ENCODE data around the gene CAMSAP2. TPM values are rescaled to one million over a fixed set of nuclear protein-coding genes. Genes with fewer than 3 reads are reported as not detected.
"Not testable (repeated sequence)": the region's sequence is repeated elsewhere in the genome, so short reads cannot be mapped to it uniquely, and the experiment has no call there.

CAMSAP2 gene
- total and polyA plus RNA-seq, 8 donors: 2.7 to 10.3 (median 4.4) TPM

GRCh38 chr1:200744143-200744542 is 5.5 kb downstream of the CAMSAP2 start:
- no peaks in the 10 kb centered on the region for H3K9me3 ChIP-seq
- DNase-seq: no peak
- H3K27ac ChIP-seq: no peak overlapping the region
- peaks cover 0 to 28% (median 7%) of the 10 kb centered on the region in 3 donors for H3K4me1 ChIP-seq
- ATAC-seq: no peak
- no peaks in the 10 kb centered on the region for H3K27me3 ChIP-seq
- intact Hi-C loops (cut with DNase I): no loop called here
- no peak for FAIRE-seq
- H3K36me3 ChIP-seq: no peaks in the 10 kb centered on the region
- TF ChIP-seq CTCF (IDR thresholded peaks at IDR 0.05): no peak
- no peak overlapping the region for H3K4me3 ChIP-seq
- whole genome bisulfite sequencing, 2 donors: 88 to 95% methylated on average over 1 of the region's 1 CpG

- no peak for FAIRE-seq
- TF ChIP-seq CTCF (IDR thresholded peaks at IDR 0.05): no peak
- H3K27me3 ChIP-seq: no peaks in the 10 kb centered on the region
- H3K4me1 ChIP-seq: no peaks in the 10 kb centered on the region
- H3K9me3 ChIP-seq: no peaks in the 10 kb centered on the region
- no peak overlapping the region for H3K4me3 ChIP-seq
- no peak for ATAC-seq
- no peak for DNase-seq
- H3K27ac ChIP-seq: no peak overlapping the region
- no peaks in the 10 kb centered on the region for H3K36me3 ChIP-seq
- intact Hi-C loops (cut with DNase I): no loop called here
Measured at GRCh38 chr1:200749090-200749489, 10.4 kb downstream of the CAMSAP2 start.

GRCh38 chr1:200750749-200751148 is 12.1 kb downstream of the CAMSAP2 start:
- ATAC-seq; H3K9me3 ChIP-seq; H3K4me3 ChIP-seq; H3K27ac ChIP-seq; H3K27me3 ChIP-seq; H3K4me1 ChIP-seq; FAIRE-seq; DNase-seq; intact Hi-C loops (cut with DNase I); H3K36me3 ChIP-seq: not testable (repeated sequence)
- 90 to 93% methylated on average over 10 of the region's 10 CpGs for WGBS, 2 donors

- DNase-seq (no peak), FAIRE-seq (no peak), ATAC-seq (no peak)
- Histone ChIP-seq H3K9me3 (no peaks in the 10 kb centered on the region), H3K27ac (no peak overlapping the region), H3K36me3 (no peaks in the 10 kb centered on the region), H3K4me1 (no peaks in the 10 kb centered on the region), H3K27me3 (no peaks in the 10 kb centered on the region), H3K4me3 (no peak overlapping the region)
- 96 to 100% methylated on average over 2 of the region's 2 CpGs for WGBS, 2 donors
- no peak for TF ChIP-seq CTCF (IDR thresholded peaks at IDR 0.05)
- intact Hi-C loops (cut with DNase I): no loop called here
Measured at GRCh38 chr1:200751717-200752116, 13.0 kb downstream of the CAMSAP2 start.

GRCh38 chr1:200753650-200754198 is 15.0 kb downstream of the CAMSAP2 start:
- Histone ChIP-seq H3K4me3 (no peak overlapping the region), H3K36me3 (no peaks in the 10 kb centered on the region), H3K27me3 (no peaks in the 10 kb centered on the region), H3K4me1 (peaks cover 0 to 5% (median 0%) of the 10 kb centered on the region in 3 donors), H3K9me3 (no peaks in the 10 kb centered on the region), H3K27ac (no peak overlapping the region)
- intact Hi-C loops (cut with DNase I): no loop called here
- no peak for TF ChIP-seq CTCF (IDR thresholded peaks at IDR 0.05)
- ATAC-seq: no peak
- 87 to 90% methylated on average over 5 of the region's 5 CpGs for WGBS, 2 donors
- DNase-seq: no peak
- no peak for FAIRE-seq

Data from pancreas (tissue), 10 donors.